Stimulated activated CD4-positive, alpha-beta T cell treated with anti-CD3 and anti-CD28 coated beads, TNF-alpha, amount 100 ng/mL, for 1 hour (primary cell): ENCODE measurements around the gene MPI.

Experiments used
- DNase-seq, 3 donors: peaks; one replicate each; pipeline ENCODE4 v3.0.0-alpha.2; 2020; ENCODE audit warnings: low read depth in 3 of 3, low spot score in 1 of 3

The MPI gene

DNA sequence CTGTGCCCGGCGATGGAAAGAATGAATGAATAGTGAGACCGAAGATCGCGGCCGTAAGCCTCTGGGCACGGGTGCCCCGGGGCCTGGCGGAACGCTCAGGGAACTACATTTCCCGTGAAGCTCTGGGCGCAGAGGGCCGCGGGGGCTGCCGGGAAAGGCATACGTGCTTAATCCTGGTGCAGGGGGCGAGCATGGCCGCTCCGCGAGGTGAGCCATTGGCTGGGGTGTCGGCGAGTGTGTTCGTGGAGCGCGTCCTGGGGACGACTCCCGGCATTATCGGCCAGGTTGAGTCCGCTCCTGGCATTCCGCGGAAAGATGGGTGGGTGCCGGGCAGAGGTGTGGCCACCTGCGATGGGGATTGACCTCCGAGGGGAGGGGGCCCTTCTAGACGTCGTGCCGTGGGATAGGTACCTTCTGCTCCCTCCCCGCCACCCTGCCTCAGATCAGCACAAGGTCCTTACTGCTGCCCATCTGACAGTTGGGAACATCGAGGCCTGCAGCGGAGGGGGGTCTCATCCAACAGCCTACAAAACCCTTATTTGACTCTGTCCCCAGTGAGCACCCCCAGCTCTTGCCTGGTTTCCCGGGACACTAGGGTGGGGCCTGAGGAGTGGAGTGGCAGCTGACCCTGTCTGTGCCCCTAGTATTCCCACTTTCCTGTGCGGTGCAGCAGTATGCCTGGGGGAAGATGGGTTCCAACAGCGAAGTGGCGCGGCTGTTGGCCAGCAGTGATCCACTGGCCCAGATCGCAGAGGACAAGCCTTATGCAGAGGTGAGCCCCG is at the start of gene MPI:
TSS of gene MPI (plus strand) at position 160 of the 782 bp plus-strand sequence. CDS start at position 192, 32 bp downstream.
- peak; percentile 42 to 76 (median 57) for DNase-seq

- no peak for DNase-seq
Observed at GRCh38 chr15:74840851-74841775, 48.7 kb upstream of the MPI start.

- no peak for DNase-seq
Observed at GRCh38 chr15:74841891-74842373, 47.9 kb upstream of the MPI start.

DNA sequence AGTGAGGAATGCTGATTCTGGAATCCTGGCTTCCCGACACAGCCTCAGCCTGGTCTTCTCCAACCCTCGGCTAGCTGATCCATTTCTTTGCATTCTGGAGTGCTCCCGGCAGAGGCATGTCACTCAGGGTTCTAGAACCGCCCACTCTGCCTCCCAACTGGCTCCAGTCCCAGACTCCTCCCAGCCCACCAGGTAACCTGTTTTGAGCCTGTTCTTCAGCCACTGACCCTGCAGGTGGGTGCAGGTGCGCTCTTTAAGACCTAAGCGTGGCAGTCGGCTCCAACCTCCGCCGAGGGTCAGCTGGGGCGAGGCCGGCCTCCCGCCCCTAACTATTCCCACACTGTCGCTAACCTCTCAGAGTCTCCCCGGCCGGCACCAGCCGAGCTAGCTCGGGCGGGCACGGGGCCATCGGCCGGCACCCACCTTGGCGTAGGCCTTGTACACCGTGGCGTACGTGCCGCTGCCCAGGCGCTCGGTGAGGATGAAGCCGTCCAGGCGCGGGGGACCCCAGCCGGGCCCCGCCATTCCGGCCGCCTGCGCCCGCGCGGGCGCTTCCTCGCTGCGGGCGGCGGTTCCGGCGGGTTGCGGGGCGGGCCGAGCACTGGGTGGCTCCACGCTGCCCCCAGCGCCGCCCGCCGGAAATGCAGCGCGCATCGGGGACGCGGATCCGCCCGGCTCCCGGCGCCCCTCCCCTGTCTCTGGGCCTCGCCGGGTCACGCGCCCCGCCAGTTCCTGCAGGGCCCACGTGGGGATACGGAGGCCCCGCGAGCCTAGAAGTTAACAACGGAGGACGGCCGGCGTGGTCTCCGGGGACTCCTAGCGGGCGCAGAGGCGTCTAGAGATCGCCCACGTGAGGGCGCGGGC is 47.0 kb upstream of the MPI start, which contains the start of gene ULK3:
TSS of gene ULK3 (minus strand) at position 576 of the 864 bp plus-strand sequence. CDS start at position 525, 51 bp downstream.
- DNase-seq = peak; percentile 80 to 91 (median 83)

GRCh38 chr15:74843445-74843828 is 46.4 kb upstream of the MPI start:
- no peak for DNase-seq

DNA sequence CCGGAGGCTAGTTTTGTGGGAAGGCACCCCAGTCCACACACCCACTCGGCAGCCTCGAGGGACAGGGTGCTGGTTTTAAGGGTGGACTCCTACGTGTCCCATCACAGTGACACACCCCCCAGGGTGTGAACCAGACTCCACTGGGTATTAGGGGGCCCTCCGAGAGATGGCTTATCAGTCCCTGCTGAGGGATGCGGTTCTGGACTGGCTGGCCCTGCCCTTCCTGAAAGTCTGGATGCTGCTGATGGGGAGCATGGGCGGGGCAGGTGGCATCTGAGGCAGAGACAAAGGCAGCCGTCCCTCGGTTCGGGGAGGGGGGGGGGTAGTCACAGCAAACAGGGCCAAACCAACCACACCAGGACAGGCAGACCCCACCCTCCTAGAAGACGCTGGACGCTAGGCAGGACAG is 45.9 kb upstream of the MPI start:
- no peak for DNase-seq

GRCh38 chr15:74844319-74845207 is 45.3 kb upstream of the MPI start:
- no peak for DNase-seq

DNA sequence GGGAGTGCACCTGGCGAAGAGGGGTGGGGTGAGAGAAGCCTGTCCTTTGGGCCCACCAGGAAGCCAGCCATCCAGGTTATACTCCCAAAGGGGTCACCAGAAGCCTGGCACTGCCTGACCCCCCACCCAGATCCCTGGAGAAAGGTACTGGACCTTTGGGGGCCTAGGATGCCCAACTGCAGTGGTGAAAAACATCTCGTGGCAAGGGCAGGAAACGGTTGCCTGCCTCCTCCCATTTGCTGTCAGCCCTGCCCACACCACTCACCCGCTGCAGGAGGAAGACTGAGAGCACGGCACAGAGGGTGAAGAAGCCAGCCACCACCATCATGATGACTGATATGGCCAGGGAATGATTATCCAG is 44.7 kb upstream of the MPI start:
- DNase-seq = peak; percentile 21 to 26 (median 24)

GRCh38 chr15:74845581-74845980 is 44.3 kb upstream of the MPI start:
- no peak for DNase-seq

- no peak for DNase-seq
Observed at GRCh38 chr15:74847432-74847831, 42.4 kb upstream of the MPI start.

GRCh38 chr15:74850393-74850792 is 39.4 kb upstream of the MPI start:
- DNase-seq = no peak

GRCh38 chr15:74851960-74852359 is 37.9 kb upstream of the MPI start:
- DNase-seq = no peak

DNA sequence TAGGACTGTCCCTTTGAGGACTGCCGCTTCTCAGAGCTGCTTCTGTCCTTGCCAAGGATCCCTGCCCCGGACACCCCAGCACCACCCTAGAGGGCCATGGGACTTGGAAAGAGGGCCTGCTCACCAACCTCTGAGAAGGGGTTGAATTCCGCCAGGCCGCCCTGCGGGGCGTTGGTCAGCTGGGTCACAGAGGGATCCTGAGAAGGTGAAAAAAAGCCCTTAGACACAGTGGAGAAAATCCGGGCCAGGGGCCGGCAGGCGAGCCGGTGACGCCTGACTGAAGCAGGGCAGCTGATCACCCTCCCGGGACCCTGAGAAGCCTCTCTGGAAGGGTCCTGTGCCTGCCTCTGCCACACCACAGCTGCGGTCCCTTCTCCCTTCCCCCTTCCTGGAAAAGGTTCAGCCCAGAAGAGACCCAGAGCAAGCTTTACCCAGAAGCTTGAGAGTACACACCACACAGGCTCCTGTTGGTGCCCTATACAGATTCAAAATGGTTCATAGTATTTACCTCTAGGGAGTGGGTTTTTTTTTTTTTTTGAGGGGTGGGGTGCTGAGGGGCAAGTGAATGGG is 35.3 kb upstream of the MPI start:
- no peak for DNase-seq

- DNase-seq = no peak
Observed at GRCh38 chr15:74855857-74856256, 34.0 kb upstream of the MPI start.

GRCh38 chr15:74856537-74856936 is 33.3 kb upstream of the MPI start:
- no peak for DNase-seq

GRCh38 chr15:74857082-74857655 is 32.7 kb upstream of the MPI start:
- DNase-seq = no peak

DNA sequence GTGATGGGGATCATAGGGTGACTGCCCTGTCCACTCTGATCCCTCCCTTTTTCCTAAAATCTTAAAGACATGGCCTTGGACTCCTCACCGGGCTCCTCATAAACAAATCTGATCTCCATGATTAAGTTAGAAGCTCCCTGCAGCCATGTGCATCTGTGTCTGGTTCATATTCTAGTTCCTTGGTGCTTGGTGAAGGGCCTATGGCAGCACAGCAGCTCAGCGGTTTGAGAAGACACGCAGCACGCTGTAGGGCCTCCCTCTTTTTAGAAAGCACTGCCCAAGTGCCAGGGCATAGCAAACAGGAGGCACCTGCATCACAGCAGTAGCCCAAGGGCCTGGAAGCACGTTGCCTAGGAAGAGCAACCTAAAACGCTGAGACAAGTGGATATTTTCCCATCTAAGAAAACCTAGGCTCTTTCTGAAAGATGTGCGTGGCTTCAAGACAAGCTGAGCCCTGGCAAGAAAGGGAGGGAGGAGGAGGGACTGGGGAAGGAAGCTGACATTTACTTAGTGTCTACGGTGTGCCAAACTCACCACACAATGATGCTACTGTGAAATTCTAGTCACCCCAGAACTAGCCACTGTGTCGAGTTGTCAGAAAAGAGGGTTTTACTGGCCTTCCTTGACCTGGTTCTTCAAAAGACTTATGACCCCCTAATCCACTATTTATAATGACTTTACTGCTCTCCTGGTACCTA is 32.0 kb upstream of the MPI start:
- DNase-seq = no peak

- DNase-seq = no peak
Observed at GRCh38 chr15:74858369-74858740, 31.5 kb upstream of the MPI start.
